Gastroesophageal sphincter (tissue), 4 donors: ENCODE data around the gene PPL. TPM values are rescaled to one million over a fixed set of nuclear protein-coding genes. Genes with fewer than 3 reads are reported as not detected.

Experiments
- ATAC-seq: fragments of 150-250 bp; one replicate; pipeline ENCODE4 v1.9.1; 2016; ENCODE audit warnings: mild to moderate bottlenecking, moderate library complexity
- H3K27ac ChIP-seq, 4 donors: fragments of 200-600 bp; sonication (generic) in 3 of 4; 1 replicate in 3 of 4; 2 replicates in 1 of 4; pipeline ENCODE4 v1.5.1; 2016 to 2019
- H3K27me3 ChIP-seq: fragments of 200-600 bp; sonication (generic); one replicate; pipeline ENCODE4 v1.5.1; 2019
- H3K36me3 ChIP-seq, 2 donors: fragments of 200-600 bp; sonication (generic); one replicate each; pipeline ENCODE4 v1.5.1; 2019; ENCODE audit warnings: control low read depth in 1 of 2
- H3K4me1 ChIP-seq, 3 donors: fragments of 200-600 bp; sonication (generic); 1 replicate in 2 of 3; 2 replicates in 1 of 3; pipeline ENCODE4 v1.5.1; 2016 to 2019; ENCODE audit warnings: control low read depth in 2 of 3
- H3K4me3 ChIP-seq, 2 donors: fragments of 200-600 bp; sonication (generic); one replicate each; pipeline ENCODE4 v1.5.1; 2019; ENCODE audit warnings: mild to moderate bottlenecking in 1 of 2, moderate library complexity in 1 of 2
- H3K9me3 ChIP-seq, 3 donors: fragments of 200-600 bp; sonication (generic); one replicate each; pipeline ENCODE4 v1.5.1; 2017 to 2019; ENCODE audit warnings: control low read depth in 2 of 3
- EP300 ChIP-seq: sonication (generic); formaldehyde crosslinking; IDR thresholded peaks from one replicate; pipeline ENCODE4 v1.6.1; 2017; ENCODE audit warnings: antibody characterized with exemption, mild to moderate bottlenecking
- POLR2A ChIP-seq, 2 donors: fragments of 450-650 bp; IDR thresholded peaks; one replicate each; pipeline ENCODE4 v1.6.1; 2017; ENCODE audit warnings: antibody characterized with exemption in 2 of 2, mild to moderate bottlenecking in 2 of 2, moderate library complexity in 1 of 2
- POLR2AphosphoS5 ChIP-seq: sonication (generic); formaldehyde crosslinking; IDR thresholded peaks from one replicate; pipeline ENCODE4 v1.6.1; 2017; ENCODE audit warnings: antibody characterized with exemption
- WGBS, 2 donors: methylation state at CpG; one replicate each; pipeline ENCODE4 v1.1.5; 2018; ENCODE audit warnings: low coverage in 1 of 2; 5-methylcytosine and 5-hydroxymethylcytosine counted together
- total RNA-seq, 4 donors: library from RNA; depleted of rRNA; stranded (reverse); fragments of >200 nt; gene quantifications; one replicate each; pipeline ENCODE4 v1.1.0, GENCODE V29; 2016
- TF ChIP-seq, protein P1 (sequence below), 4 experiments: fragments of 200-600 bp in 2 of 4; fragments of 450-650 bp in 2 of 4; sonication (generic) in 1 of 4; IDR thresholded peaks; one replicate each; pipeline ENCODE4 v1.5.1; 2017 to 2019; ENCODE audit warnings: antibody characterized with exemption in 4 of 4, mild to moderate bottlenecking in 2 of 4, moderate library complexity in 2 of 4

Gene PPL
- total RNA-seq, 4 donors from 2014 or later, result 53.7 to 82.5 (median 76.5) TPM

DNA sequence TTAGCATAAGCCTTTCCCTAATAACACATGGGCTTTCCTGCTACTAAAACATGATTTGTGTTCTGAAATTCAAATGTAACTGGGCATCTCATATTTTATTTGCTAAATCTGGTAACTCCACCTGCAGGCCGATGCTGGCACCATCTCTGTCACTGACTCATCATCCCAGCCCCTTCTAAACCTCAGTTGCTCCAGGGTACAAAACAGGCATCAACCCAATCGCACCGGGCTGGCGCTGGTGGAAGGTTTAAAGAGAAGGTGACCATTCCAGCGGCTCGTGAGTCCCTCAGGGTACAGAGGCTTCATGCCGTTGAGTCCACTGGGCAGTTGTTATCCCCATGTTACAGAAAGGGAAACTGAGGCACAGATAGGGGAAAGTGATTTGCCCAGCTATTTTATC lies 27.1 kb downstream of the PPL start:
- Histone ChIP-seq H3K27ac (no peak overlapping the region), H3K9me3 (no peaks in the 10 kb centered on the region), H3K4me1 (no peaks in the 10 kb centered on the region), H3K36me3 (peaks cover 0 to 3% of the 10 kb centered on the region in 2 donors), H3K4me3 (no peak overlapping the region), H3K27me3 (no peaks in the 10 kb centered on the region)
- no peak for ATAC-seq
- TF ChIP-seq POLR2A (IDR thresholded peaks at IDR 0.05) (no peak), POLR2AphosphoS5 (no peak), EP300 (no peak)
- TF ChIP-seq, protein P1, sequence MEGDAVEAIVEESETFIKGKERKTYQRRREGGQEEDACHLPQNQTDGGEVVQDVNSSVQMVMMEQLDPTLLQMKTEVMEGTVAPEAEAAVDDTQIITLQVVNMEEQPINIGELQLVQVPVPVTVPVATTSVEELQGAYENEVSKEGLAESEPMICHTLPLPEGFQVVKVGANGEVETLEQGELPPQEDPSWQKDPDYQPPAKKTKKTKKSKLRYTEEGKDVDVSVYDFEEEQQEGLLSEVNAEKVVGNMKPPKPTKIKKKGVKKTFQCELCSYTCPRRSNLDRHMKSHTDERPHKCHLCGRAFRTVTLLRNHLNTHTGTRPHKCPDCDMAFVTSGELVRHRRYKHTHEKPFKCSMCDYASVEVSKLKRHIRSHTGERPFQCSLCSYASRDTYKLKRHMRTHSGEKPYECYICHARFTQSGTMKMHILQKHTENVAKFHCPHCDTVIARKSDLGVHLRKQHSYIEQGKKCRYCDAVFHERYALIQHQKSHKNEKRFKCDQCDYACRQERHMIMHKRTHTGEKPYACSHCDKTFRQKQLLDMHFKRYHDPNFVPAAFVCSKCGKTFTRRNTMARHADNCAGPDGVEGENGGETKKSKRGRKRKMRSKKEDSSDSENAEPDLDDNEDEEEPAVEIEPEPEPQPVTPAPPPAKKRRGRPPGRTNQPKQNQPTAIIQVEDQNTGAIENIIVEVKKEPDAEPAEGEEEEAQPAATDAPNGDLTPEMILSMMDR (IDR thresholded peaks at IDR 0.05), result no peak
- WGBS, 2 donors, result 55 to 94% methylated on average over 2 to 4 of the region's 7 CpGs

DNA sequence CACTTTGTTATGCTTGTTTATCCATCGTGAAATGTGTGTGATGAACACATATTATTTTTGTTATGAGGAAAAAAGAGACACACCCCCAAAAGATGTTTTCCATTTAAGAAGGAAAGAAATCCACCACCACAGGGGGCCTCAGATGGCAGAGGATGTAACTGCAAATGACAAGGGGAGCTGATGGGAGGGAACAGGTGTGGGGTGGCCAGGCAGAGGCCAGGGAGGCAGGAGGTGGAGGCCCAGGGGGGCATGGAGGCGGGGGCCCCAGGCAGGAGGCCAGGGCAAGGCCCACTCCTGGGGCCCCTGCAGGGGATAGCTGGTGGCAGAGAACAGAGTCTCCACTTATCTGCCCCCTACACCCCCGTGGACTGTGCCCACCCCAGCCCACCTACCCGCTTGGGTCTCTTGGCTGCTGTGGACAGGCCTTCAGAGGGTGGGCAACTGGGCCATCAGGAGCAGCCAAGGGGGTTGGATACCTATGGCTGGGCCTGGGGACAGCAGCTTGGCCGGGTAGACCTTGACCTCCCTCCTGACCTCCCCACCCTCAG lies 28.0 kb downstream of the PPL start:
- TF ChIP-seq EP300 (no peak), POLR2AphosphoS5 (no peak), POLR2A (IDR thresholded peaks at IDR 0.05) (no peak)
- TF ChIP-seq, protein P1 (IDR thresholded peaks at IDR 0.05), result no peak
- no peaks in the 10 kb centered on the region for H3K9me3 ChIP-seq
- H3K36me3 ChIP-seq, result peaks cover 0 to 2% of the 10 kb centered on the region in 2 donors
- no peak overlapping the region for H3K27ac ChIP-seq
- no peak for ATAC-seq
- H3K4me3 ChIP-seq, result no peak overlapping the region
- WGBS, 2 donors, result 71 to 90% methylated on average over 1 to 2 of the region's 5 CpGs
- H3K27me3 ChIP-seq, result no peaks in the 10 kb centered on the region
- no peaks in the 10 kb centered on the region for H3K4me1 ChIP-seq

DNA sequence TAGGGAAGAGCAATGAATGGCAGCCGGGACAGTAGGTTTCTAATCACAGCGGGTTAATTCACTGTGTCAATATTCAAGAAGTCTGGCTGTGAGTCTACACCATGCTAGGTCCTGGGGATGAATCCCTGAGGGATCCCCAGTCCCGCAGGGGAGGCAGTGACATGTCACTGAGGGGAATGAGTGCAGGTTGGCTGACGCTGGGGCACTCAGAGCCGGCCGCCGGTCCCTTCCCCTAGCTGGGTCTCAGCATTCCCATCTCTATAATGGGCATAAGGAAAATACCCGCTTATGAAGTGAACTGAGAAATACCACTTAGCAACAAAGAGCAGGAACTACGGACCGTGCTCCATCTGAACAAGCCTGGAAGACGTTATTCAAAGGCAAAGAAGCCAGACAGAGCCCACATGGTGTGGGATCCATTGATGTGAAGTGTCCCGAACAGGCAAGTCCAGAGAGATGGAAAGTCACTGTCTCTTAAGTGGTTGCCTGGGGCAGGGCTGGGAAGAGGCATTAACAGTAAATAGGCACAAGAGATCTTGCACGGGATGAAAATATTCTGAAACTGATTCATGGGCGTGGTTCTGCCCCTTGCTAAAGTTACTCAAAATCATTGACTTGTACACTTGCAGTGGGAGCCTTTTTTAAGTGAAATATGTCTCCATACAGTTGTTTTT lies 31.9 kb downstream of the PPL start:
- peaks cover 0 to 33% of the 10 kb centered on the region in 2 donors for H3K36me3 ChIP-seq
- no peaks in the 10 kb centered on the region for H3K4me1 ChIP-seq
- peaks cover 6% of the 10 kb centered on the region for H3K27me3 ChIP-seq
- TF ChIP-seq EP300 (no peak), POLR2AphosphoS5 (no peak), POLR2A (IDR thresholded peaks at IDR 0.05) (no peak)
- no peak for ATAC-seq
- H3K9me3 ChIP-seq, result no peaks in the 10 kb centered on the region
- 76 to 80% methylated on average over 6 to 9 of the region's 14 CpGs for WGBS, 2 donors
- H3K27ac ChIP-seq, result no peak overlapping the region
- no peak overlapping the region for H3K4me3 ChIP-seq

DNA sequence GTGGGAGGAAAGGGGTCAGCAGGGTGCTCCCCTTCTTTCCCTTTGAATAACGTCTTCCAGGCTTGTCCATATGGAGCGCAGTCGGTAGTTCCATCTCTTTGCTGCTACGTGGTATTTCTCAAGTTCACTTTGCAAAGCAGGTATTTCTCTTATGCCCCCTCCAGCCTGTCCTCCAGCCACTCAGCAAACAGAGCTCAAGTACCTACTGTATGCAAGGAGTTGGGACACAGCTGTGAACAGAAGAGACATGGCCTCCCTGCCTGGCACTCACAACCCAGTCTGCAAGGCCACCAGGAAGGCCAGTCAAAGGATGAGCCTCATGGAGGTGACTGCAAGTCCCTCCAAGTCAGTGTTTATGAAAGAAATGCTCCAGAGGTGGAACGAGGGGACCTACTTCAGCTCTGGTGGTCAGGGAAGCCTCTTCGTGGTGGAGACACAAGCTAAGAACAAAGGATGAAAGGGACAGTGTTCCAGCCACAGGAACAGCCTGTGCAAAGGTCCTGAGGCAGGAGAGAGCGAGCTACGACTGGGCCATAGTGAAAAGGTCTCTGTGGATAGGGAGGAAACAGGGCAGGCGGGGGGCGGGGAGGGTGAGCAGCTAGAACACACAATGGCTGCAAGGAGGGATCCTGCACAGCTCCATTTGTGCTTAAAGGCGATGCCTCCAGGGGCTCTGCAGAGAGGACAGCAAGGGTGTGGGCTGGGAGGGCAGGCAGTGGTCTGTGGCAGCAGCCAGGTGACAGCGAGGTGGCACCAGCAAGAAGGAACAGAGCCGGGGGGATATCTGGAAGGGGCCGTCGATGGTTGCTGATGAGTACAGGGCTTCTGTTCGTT lies 32.6 kb downstream of the PPL start:
- TF ChIP-seq POLR2A (IDR thresholded peaks at IDR 0.05) (no peak), EP300 (no peak), POLR2AphosphoS5 (no peak)
- TF ChIP-seq, protein P1 (IDR thresholded peaks at IDR 0.05), result no peak
- Histone ChIP-seq H3K4me1 (no peaks in the 10 kb centered on the region), H3K4me3 (no peak overlapping the region), H3K9me3 (no peaks in the 10 kb centered on the region), H3K27ac (no peak overlapping the region), H3K36me3 (peaks cover 0 to 39% of the 10 kb centered on the region in 2 donors), H3K27me3 (peaks cover 6% of the 10 kb centered on the region)
- WGBS, 2 donors, result 77 to 82% methylated on average over 13 to 14 of the region's 16 CpGs
- no peak for ATAC-seq

DNA sequence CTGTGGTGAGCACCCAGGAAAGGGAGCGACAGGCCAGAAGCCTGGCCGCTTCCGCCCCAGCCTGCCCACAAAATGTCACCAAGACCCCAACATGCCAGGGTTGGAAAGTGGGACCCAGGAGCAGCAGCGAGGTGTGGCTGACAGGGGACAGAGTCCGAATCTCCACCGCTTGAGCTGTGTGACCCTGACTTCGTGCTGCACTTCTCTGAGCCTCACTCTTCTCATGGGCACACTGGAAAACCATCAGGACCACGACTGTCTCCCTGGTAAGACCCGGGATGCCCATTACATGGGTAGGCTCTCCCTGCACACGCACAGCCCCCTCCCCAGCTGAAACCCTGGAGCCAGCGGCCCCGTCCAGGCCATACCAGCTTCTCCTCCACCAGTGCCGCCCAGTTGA lies 34.9 kb downstream of the PPL start:
- 94 to 100% methylated on average over 2 to 5 of the region's 13 CpGs for WGBS, 2 donors
- no peak for ATAC-seq

More for the DNA sequence above, 34.9 kb downstream of the PPL start:
- H3K4me1 ChIP-seq, result no peaks in the 10 kb centered on the region
- H3K27me3 ChIP-seq, result peaks cover 6% of the 10 kb centered on the region
- TF ChIP-seq POLR2A (IDR thresholded peaks at IDR 0.05) (no peak), EP300 (no peak), POLR2AphosphoS5 (no peak)
- TF ChIP-seq, protein P1 (IDR thresholded peaks at IDR 0.05), result no peak
- H3K4me3 ChIP-seq, result no peak overlapping the region
- H3K9me3 ChIP-seq, result peaks cover 0 to 10% (median 0%) of the 10 kb centered on the region in 3 donors
- peaks cover 0 to 60% of the 10 kb centered on the region in 2 donors for H3K36me3 ChIP-seq
- H3K27ac ChIP-seq, result no peak overlapping the region
